HepG2 (cell line): ENCODE measurements around the gene G0S2. TPM values are rescaled to one million over a fixed set of nuclear protein-coding genes. Genes with fewer than 3 reads are reported as not detected.

Experiments used
- ATAC-seq: fragments of 200-7000 bp; cut with Tn5 transposase; 3 replicates; pipeline ENCODE4 v1.9.1; 2020; ENCODE audit warnings: mild to moderate bottlenecking, moderate library complexity
- BruUV-seq: library from RNA; stranded (reverse); fragments of 400-500 nt; replicated peaks from 2 replicates; lab custom pipeline; 2021; lab: Mats Ljungman, UMichigan
- CTCF ChIA-PET: fragments of 300-600 bp; formaldehyde crosslinking; extraction: SDS; loops from one replicate; lab custom pipeline; 2021; ENCODE audit warnings: low total read pairs, inconsistent platforms, low intra/inter-chr PET ratio; lab: Yijun Ruan, JAX
- POLR2A ChIA-PET: fragments of 350-600 bp; sonication (Branson Sonifier 250); formaldehyde crosslinking; loops from one replicate; lab custom pipeline; 2020; ENCODE audit warnings: antibody characterized with exemption, inconsistent platforms; lab: Yijun Ruan, JAX
- DNase-seq: peaks from one replicate; pipeline ENCODE4 v3.0.0-alpha.2; 2015; ENCODE audit warnings: low spot score
- FAIRE-seq: peaks from 3 replicates; lab custom pipeline; 2011; peaks lifted over from hg19 to GRCh38; lab: Jason Lieb, UNC
- H2AFZ ChIP-seq: one replicate; pipeline ENCODE4 v1.6.1; 2011; ENCODE audit warnings: low read length, inconsistent platforms
- H3K27ac ChIP-seq: fragments of 300-600 bp; 3 replicates; pipeline ENCODE4 v1.8.0; 2011; ENCODE audit warnings: mixed run types, mild to moderate bottlenecking, mixed read lengths, low read length, inconsistent platforms; ENCODE audit not compliant: insufficient read depth; ENCODE audit errors: extremely low read length
- H3K27me3 ChIP-seq, 2 experiments: fragments of 200-600 bp in 1 of 2; 2 replicates in 1 of 2; 3 replicates in 1 of 2; pipeline versions ENCODE4 v1.6.0 to v1.8.0; 2011; ENCODE audit warnings: low read length in 2 of 2, mild to moderate bottlenecking in 2 of 2, moderate library complexity in 2 of 2, inconsistent platforms in 1 of 2; ENCODE audit not compliant: insufficient read depth in 2 of 2, control insufficient read depth in 1 of 2
- H3K36me3 ChIP-seq, 2 experiments: fragments of 200-600 bp in 1 of 2; replicated peaks in 1 of 2; 2 replicates in 1 of 2; 3 replicates in 1 of 2; pipeline versions ENCODE4 v1.5.1 to v1.8.0; 2011; ENCODE audit warnings: low read length in 2 of 2, inconsistent platforms in 1 of 2; ENCODE audit not compliant: insufficient read depth in 2 of 2, control insufficient read depth in 1 of 2
- H3K4me1 ChIP-seq: 2 replicates; pipeline ENCODE4 v1.5.1; 2012; ENCODE audit warnings: low read length, inconsistent platforms; ENCODE audit not compliant: insufficient read depth
- H3K4me2 ChIP-seq: 2 replicates; pipeline ENCODE4 v1.6.0; 2011; ENCODE audit warnings: low read depth, low read length, inconsistent platforms
- H3K4me3 ChIP-seq, 3 experiments: fragments of 200-600 bp in 1 of 3; sonication (generic), shearing (Covaris generic) in 1 of 3; replicated peaks in 1 of 3; 2 replicates each; pipeline ENCODE4 v1.5.1; 2011 to 2016; ENCODE audit warnings: low read length in 3 of 3, inconsistent platforms in 2 of 3, low read depth in 2 of 3, mild to moderate bottlenecking in 2 of 3, control low read depth in 1 of 3, mixed read lengths in 1 of 3; ENCODE audit not compliant: insufficient read depth in 1 of 3
- H3K79me2 ChIP-seq: one replicate; pipeline ENCODE4 v1.6.1; 2011; ENCODE audit warnings: low read length, inconsistent platforms; ENCODE audit not compliant: insufficient read depth
- H3K9ac ChIP-seq: 2 replicates; pipeline ENCODE4 v1.6.0; 2011; ENCODE audit warnings: mild to moderate bottlenecking, low read depth, low read length, inconsistent platforms; ENCODE audit not compliant: insufficient read depth
- H3K9me3 ChIP-seq: 2 replicates; pipeline ENCODE4 v1.5.1; 2012; ENCODE audit warnings: mild to moderate bottlenecking, low read length
- H4K20me1 ChIP-seq: 2 replicates; pipeline ENCODE4 v1.6.0; 2011; ENCODE audit warnings: inconsistent platforms, mild to moderate bottlenecking, low read length, moderate library complexity; ENCODE audit not compliant: insufficient read depth
- AHDC1 ChIP-seq: sonication (generic); formaldehyde crosslinking; IDR thresholded peaks from 2 replicates; pipeline ENCODE4 v1.5.1; 2020; ENCODE audit warnings: mild to moderate bottlenecking, missing genetic modification reagents, borderline replicate concordance
- NFIC ChIP-seq: IDR thresholded peaks from 2 replicates; pipeline ENCODE4 v1.6.1; 2012; ENCODE audit warnings: mild to moderate bottlenecking, low read length, inconsistent platforms
- RORA ChIP-seq: sonication (generic); formaldehyde crosslinking; IDR thresholded peaks from 2 replicates; pipeline ENCODE4 v1.5.0; 2020; ENCODE audit warnings: mild to moderate bottlenecking, missing genetic modification reagents, moderate library complexity
- SALL2 ChIP-seq: sonication (generic); formaldehyde crosslinking; IDR thresholded peaks from 2 replicates; pipeline ENCODE4 v1.8.1; 2023; ENCODE audit warnings: mild to moderate bottlenecking, missing genetic modification reagents, inconsistent platforms
- ZBTB3 ChIP-seq: sonication (generic); formaldehyde crosslinking; IDR thresholded peaks from 2 replicates; pipeline ENCODE4 v1.4.0; 2020; ENCODE audit warnings: low read depth, mild to moderate bottlenecking, moderate library complexity, missing genetic modification reagents, borderline replicate concordance
- ZFY ChIP-seq: sonication (generic); formaldehyde crosslinking; IDR thresholded peaks from 2 replicates; pipeline ENCODE4 v1.4.0; 2020; ENCODE audit warnings: missing genetic modification reagents
- ZNF280B ChIP-seq: sonication (generic); formaldehyde crosslinking; IDR thresholded peaks from 2 replicates; pipeline ENCODE4 v1.5.0; 2020; ENCODE audit warnings: missing genetic modification reagents, mild to moderate bottlenecking, borderline replicate concordance
- ZNF839 ChIP-seq: sonication (generic); formaldehyde crosslinking; IDR thresholded peaks from 2 replicates; pipeline ENCODE4 v1.4.0; 2020; ENCODE audit warnings: missing genetic modification reagents, mild to moderate bottlenecking, borderline replicate concordance
- WGBS: methylation state at CpG from one replicate; pipeline ENCODE4 v1.1.6; 2017; ENCODE audit warnings: low lambda C conversion rate; 5-methylcytosine and 5-hydroxymethylcytosine counted together
- in situ Hi-C: cut with HindIII; loops from 2 replicates; pipeline ENCODE4 v1.10.0; 2017; ENCODE audit warnings: low pct_unique_long_range_greater_than_20kb; ENCODE audit not compliant: extremely low pct_ligation_motif_present
- intact Hi-C: fragments of 100-400 bp; cut with micrococcal nuclease; formaldehyde crosslinking; loops from one replicate; pipeline ENCODE4 v1.10.0; 2022; ENCODE audit not compliant: unreplicated experiment
- polyA plus RNA-seq, 8 experiments: library from polyadenylated mRNA; depleted of rRNA in 3 of 8; stranded (reverse) in 7 of 8; unstranded in 1 of 8; fragments of >200 nt; fragmentation: Illumina TruSeq in 4 of 8; extraction: Trizol in 4 of 8; gene quantifications; 2 replicates each; pipeline versions ENCODE4 v1.2.1 to v1.2.3, GENCODE V29; 2011 to 2016; ENCODE audit warnings: low read depth in 4 of 8, missing spikeins in 1 of 8, mixed read lengths in 1 of 8; ENCODE audit not compliant: insufficient read depth in 1 of 8
- total RNA-seq, 5 experiments: library from RNA; depleted of rRNA; stranded (reverse); fragments of >200 nt; fragmentation: Illumina TruSeq; extraction: Trizol; gene quantifications; 2 replicates each; pipeline ENCODE4 v1.2.3, GENCODE V29; 2016; ENCODE audit warnings: low read depth in 1 of 5
- TF ChIP-seq, protein P1 (sequence below): sonication (generic); formaldehyde crosslinking; IDR thresholded peaks from 2 replicates; pipeline ENCODE4 v1.4.0; 2020; ENCODE audit warnings: missing genetic modification reagents

The G0S2 gene
- total and polyA plus RNA-seq, 2 of the 13 experiments (the other 11 are each of a cell fraction or from before 2014, with no cell fraction given), result not detected

- H2AFZ ChIP-seq, result no peak overlapping the region
- H3K9me3 ChIP-seq, result no peaks in the 10 kb centered on the region
- no peak overlapping the region for H3K4me2 ChIP-seq
- no peak overlapping the region for H3K27ac ChIP-seq
- TF ChIP-seq ZNF839, result no peak
- no peak for TF ChIP-seq NFIC
- no peak for TF ChIP-seq ZNF280B (CRISPR knock-in tag)
- no peak for TF ChIP-seq ZBTB3 (CRISPR knock-in tag)
- TF ChIP-seq, protein P1, sequence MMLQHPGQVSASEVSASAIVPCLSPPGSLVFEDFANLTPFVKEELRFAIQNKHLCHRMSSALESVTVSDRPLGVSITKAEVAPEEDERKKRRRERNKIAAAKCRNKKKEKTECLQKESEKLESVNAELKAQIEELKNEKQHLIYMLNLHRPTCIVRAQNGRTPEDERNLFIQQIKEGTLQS, result no peak
- no peak for TF ChIP-seq ZFY (CRISPR knock-in tag)
- TF ChIP-seq SALL2 (CRISPR knock-in tag), result no peak
- no peak for TF ChIP-seq RORA (CRISPR knock-in tag)
- no peak for TF ChIP-seq AHDC1 (CRISPR knock-in tag)
- TF ChIP-seq, all 625 proteins: peak for 0
- 40% methylated on average over 3 of the region's 16 CpGs for WGBS
- POLR2A ChIA-PET, result no interaction called here
- Histone ChIP-seq H3K4me1 (peaks cover 1% of the 10 kb centered on the region; the same call in 1 of the 2 replicates), H3K36me3 (no peaks in the 10 kb centered on the region), H3K79me2 (no peaks in the 10 kb centered on the region), H4K20me1 (no peaks in the 10 kb centered on the region), H3K9ac (no peak overlapping the region), H3K4me3 (no peak overlapping the region), H3K27me3 (no peaks in the 10 kb centered on the region; a peak in 1 of 5 replicates)
- intact Hi-C loops, result loop anchor here (1.0 to 2.0 kb wide), 3 partner anchors 37 to 58 kb away; no protein-coding TSS in a partner anchor
- BruUV-seq, result no TSS peak
- DNase-seq, result no peak
- CTCF ChIA-PET, result interaction anchor here (0.9 to 2.9 kb wide), 3 partner anchors 37 to 58 kb away, joined by 5 to 14 read pairs (median 9); no protein-coding TSS in a partner anchor
- in situ Hi-C loops, result no loop called here
- no peak for FAIRE-seq
- ATAC-seq, result peak; percentile 9; the same call in 2 of the 3 replicates
These were observed 48.0 kb upstream of the G0S2 start for GRCh38 chr1:209627027-209627731.
